Dedifferentiated amniotic fluid mesenchymal stem cell (primary cell): ENCODE measurements around the gene PLXNC1.
"Not testable (repeated sequence)": the region's sequence is repeated elsewhere in the genome, so short reads cannot be mapped to it uniquely, and the experiment has no call there.

Source experiments
- DNase-seq: peaks from one replicate; pipeline ENCODE4 v3.0.0-alpha.2; 2016; ENCODE audit errors: extremely low spot score

The PLXNC1 gene

GRCh38 chr12:94297096-94297699 is 148.8 kb downstream of the PLXNC1 start:
- DNase-seq, result no peak

- no peak for DNase-seq
Measured at GRCh38 chr12:94297876-94298505, 149.6 kb downstream of the PLXNC1 start.

- no peak for DNase-seq
Measured at GRCh38 chr12:94299846-94300245, 151.5 kb downstream of the PLXNC1 start.

GRCh38 chr12:94304012-94304411 is 155.6 kb downstream of the PLXNC1 start:
- no peak for DNase-seq

- DNase-seq, result peak; percentile 65
Measured at GRCh38 chr12:94304566-94305061, 156.2 kb downstream of the PLXNC1 start.

- peak; percentile 20 for DNase-seq
Measured at GRCh38 chr12:94305130-94305957, 157.0 kb downstream of the PLXNC1 start.

- no peak for DNase-seq
Measured at GRCh38 chr12:94308612-94309011, 160.2 kb downstream of the PLXNC1 start.

GRCh38 chr12:94309373-94309772 is 161.0 kb downstream of the PLXNC1 start:
- no peak for DNase-seq

- no peak for DNase-seq
Measured at GRCh38 chr12:94312378-94312777, 164.0 kb downstream of the PLXNC1 start.

GRCh38 chr12:94316600-94316999 is 168.2 kb downstream of the PLXNC1 start:
- not testable (repeated sequence) for DNase-seq

GRCh38 chr12:94318181-94318580 is 169.8 kb downstream of the PLXNC1 start:
- no peak for DNase-seq

- no peak for DNase-seq
Measured at GRCh38 chr12:94320109-94320508, 171.7 kb downstream of the PLXNC1 start.

GRCh38 chr12:94322346-94322745 is 174.0 kb downstream of the PLXNC1 start:
- no peak for DNase-seq

- no peak for DNase-seq
Measured at GRCh38 chr12:94326234-94326633, 177.9 kb downstream of the PLXNC1 start.

GRCh38 chr12:94326727-94327126 is 178.3 kb downstream of the PLXNC1 start:
- DNase-seq, result peak; percentile 36

GRCh38 chr12:94327809-94328208 is 179.4 kb downstream of the PLXNC1 start:
- no peak for DNase-seq

- no peak for DNase-seq
Measured at GRCh38 chr12:94329366-94329765, 181.0 kb downstream of the PLXNC1 start.

GRCh38 chr12:94333396-94333795 is 185.0 kb downstream of the PLXNC1 start:
- DNase-seq, result no peak

- DNase-seq, result no peak
Measured at GRCh38 chr12:94336211-94336925, 188.0 kb downstream of the PLXNC1 start.

- DNase-seq, result no peak
Measured at GRCh38 chr12:94338006-94338794, 189.8 kb downstream of the PLXNC1 start.

- no peak for DNase-seq
Measured at GRCh38 chr12:94340573-94340972, 192.2 kb downstream of the PLXNC1 start.
